NCI-H748 (cell line): ENCODE data around the gene CYP21A2.
"Not testable (repeated sequence)": the region's sequence is repeated elsewhere in the genome, so short reads cannot be mapped to it uniquely, and the experiment has no call there.

Experiments used
- DNase-seq: peaks from one replicate; lab custom pipeline; 2025; ENCODE audit not compliant: unreplicated experiment; lab: John Stamatoyannopoulos, UW

Gene CYP21A2

DNA sequence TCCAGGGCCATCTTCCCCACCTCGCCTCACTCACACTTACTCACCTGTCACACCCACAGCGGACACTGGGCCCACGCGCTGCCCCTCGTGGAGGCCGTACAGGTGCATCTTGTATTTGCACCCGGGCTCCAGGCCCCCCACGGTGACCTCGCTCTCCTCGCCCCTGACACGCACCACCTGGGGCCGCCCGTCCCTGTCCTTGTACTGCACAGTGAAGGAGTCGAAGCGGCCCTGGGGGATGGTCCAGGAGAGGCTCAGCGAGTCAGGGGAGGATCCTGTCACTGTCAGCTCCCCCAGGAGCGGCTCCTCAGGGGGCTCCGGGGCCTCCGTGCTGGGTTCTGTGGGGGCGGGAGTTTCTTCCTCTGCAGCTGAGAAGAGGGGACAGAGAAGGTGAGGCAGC lies 14.4 kb downstream of the CYP21A2 start:
- DNase-seq, result not testable (repeated sequence)

DNA sequence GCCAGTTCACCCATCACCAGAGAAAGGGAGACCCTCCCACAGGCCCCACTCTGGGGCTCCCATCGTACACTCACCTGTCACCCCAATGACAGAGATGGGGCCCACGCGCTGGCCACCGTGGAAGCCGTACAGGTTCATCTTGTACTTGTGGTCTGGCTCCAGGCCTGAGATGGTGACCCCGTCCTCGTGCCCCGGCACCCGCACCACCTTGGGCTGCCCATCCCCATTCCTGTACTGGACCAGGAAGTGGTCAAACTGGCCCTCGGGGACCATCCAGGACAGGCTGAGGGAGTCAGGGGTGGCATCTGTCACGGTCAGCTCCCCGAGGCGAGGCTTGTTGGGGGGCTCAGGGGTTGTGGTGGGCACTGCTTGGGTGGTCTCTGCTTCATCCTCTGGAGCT lies 15.1 kb downstream of the CYP21A2 start:
- DNase-seq, result not testable (repeated sequence)

DNA sequence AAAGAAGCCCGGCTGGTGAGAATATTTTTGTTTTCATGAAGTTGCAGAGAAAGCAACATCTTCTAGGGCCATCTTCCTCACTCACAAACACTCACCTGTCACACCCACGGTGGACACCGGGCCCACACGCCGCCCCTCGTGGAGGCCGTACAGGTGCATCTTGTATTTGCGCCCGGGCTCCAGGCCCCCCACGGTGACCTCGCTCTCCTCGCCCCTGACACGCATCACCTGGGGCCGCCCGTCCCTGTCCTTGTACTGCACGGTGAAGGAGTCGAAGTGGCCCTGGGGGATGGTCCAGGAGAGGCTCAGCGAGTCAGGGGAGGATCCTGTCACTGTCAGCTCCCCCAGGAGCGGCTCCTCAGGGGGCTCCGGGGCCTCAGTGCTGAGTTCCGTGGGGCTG lies 17.5 kb downstream of the CYP21A2 start:
- not testable (repeated sequence) for DNase-seq

DNA sequence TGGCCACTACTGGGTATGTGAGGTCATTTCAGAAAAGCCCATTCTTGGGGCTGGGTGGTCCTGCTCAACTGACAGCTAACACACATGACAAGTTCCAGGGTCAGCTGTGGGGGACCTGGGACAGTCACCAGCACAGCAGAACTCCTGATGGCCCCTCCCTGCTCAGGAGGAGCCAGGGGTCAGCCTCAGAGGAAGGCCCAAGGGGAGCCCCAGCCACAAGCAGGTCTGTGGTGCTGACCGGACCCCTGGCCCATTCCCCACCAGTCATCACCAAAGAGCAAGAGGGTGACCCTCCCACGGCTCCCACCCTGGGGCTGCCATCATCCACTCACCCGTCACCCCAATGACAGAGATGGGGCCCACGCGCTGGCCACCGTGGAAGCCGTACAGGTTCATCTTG lies 18.0 kb downstream of the CYP21A2 start:
- DNase-seq, result no peak

DNA sequence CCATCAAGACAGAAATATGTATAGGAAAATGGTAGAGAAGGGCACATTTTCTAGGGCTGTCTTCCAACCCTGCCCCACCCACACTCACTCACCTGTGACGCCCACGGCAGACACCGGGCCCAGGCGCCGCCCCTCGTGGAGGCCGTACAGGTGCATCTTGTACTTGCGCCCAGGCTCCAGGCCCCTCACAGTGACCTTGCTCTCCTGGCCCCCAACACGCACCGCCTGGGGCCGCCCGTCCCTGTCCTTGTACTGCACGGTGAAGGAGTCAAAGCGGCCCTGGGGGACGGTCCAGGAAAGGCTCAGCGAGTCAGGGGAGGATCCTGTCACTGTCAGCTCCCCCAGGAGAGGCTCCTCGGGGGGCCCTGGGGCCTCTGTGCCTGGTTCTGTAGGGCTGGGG lies 19.8 kb downstream of the CYP21A2 start:
- no peak for DNase-seq

DNA sequence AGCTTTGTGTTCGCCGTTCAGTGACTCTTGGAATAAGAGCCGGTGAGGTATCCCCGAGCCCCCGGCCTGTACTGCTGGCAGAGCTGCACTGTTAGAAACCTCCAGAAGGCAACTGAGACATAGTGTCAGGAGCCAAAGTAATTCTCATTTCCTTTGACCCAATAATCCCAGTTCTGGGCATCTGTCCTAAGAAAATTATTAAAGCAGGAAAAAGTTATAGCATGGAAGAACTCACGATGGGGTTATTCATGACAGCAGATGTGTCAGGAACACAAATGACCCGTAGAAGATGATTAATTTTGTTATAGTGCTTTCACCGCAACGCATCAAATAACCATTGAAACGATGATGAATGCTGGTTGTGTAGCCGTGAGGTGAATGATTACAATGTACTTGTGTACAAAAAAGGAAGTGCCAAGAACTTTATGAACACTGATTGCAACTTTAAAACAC lies 20.3 kb downstream of the CYP21A2 start:
- no peak for DNase-seq

DNA sequence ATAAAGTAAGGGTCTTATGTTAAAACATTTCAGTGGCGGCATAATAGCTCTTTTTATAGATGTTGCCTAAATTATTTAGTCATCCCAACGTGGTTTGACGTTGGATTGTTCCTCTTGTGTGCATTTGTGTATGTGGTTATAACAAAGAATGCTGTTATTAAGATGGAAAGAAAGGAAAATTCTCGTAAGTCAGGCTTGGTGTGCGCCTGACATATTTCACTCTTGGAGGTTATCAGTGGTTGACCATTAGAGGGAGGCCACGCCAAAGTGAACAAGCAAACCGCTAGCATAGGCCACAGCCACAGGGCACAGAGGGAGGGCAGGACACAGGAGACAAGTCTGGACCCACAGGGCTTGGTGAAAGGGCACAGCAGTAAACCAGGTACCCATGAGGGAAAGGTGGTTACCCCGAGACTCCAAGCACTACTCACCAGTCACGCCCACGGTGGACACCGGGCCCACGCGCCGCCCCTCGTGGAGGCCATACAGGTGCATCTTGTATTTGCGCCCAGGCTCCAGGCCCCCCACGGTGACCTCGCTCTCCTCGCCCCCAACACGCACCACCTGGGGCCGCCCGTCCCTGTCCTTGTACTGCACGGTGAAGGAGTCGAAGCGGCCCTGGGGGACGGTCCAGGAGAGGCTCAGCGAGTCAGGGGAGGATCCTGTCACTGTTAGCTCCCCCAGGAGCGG lies 22.9 kb downstream of the CYP21A2 start:
- no peak for DNase-seq

DNA sequence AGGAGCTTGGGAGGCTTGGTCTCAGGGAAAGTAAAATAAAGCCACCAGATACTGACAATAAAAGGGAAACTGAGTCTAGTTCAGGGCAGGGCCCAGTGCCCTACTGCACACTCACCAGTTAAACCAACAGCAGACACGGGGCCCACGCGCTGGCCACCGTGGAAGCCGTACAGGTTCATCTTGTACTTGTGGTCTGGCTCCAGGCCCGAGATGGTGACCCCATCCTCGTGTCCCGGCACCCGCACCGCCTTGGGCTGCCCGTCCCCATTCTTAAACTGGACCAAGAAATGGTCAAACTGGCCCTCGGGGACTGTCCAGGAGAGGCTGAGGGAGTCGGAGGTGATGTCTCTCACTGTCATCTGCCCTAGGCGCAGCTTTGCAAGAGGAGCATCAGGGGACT lies 26.5 kb downstream of the CYP21A2 start:
- DNase-seq, result no peak

DNA sequence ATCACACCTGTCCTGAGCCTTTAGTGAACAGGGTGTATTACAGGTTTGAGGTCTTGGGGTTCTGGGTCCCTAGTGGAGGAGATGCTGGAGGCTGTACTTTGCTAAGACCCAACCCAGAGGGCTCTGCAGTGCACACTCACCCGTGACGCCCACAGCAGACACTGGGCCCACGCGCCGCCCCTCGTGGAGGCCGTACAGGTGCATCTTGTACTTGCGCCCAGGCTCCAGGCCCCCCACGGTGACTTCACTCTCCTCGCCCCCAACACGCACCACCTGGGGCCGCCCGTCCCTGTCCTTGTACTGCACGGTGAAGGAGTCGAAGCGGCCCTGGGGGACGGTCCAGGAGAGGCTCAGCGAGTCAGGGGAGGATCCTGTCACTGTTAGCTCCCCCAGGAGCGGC lies 29.3 kb downstream of the CYP21A2 start:
- not testable (repeated sequence) for DNase-seq

DNA sequence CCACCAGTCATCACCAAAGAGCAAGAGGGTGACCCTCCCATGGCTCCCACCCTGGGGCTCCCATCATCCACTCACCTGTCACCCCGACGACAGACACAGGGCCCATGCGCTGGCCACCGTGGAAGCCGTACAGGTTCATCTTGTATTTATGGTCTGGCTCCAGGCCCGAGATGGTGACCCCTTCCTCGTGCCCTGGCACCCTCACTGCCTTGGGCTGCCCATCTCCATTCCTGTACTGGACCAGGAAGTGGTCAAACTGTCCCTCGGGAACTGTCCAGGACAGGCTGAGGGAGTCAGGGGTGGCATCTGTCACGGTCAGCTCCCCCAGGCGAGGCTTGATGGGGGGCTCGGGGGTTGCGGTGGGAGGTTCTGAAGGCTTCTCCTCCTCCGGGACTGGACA lies 30.1 kb downstream of the CYP21A2 start:
- not testable (repeated sequence) for DNase-seq

DNA sequence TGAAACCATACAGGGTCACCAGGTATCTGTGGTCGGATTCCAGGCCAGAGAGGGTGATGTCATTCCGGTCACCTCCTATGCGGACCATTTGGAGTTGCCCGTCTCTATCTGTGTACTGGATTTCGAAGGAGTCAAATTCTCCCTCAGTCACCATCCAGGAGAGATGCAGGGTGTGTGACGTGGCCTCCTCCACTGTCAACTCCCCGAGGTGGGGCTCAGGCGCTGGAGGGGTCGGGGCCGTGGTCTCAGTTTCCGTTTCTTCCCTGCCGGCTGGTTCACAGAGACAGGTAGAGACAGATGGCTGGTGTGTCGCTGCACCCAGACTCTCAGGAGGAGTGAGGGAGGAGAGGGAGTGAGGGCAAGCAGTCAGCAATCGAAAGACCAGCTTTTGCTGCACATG lies 30.7 kb downstream of the CYP21A2 start:
- DNase-seq, result no peak

DNA sequence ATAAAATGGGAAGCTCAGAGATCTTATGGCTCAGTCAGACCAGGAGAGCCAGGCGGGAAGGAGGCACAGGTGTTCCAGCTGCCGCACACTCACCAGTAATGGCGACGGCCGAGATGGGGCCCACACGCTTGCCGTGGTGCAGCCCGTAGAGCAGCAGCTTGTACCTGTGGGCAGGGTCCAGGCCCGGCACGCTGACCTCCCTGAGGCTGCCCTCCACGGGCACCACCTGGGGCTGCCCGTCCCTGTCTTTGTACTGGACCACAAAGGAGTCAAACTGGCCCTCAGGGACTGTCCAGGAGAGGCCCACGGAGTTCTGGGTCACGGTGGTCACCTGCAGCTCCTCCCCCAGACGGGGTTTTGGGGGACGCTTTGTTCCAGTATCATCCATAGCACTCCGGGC lies 31.2 kb downstream of the CYP21A2 start:
- DNase-seq, result no peak

DNA sequence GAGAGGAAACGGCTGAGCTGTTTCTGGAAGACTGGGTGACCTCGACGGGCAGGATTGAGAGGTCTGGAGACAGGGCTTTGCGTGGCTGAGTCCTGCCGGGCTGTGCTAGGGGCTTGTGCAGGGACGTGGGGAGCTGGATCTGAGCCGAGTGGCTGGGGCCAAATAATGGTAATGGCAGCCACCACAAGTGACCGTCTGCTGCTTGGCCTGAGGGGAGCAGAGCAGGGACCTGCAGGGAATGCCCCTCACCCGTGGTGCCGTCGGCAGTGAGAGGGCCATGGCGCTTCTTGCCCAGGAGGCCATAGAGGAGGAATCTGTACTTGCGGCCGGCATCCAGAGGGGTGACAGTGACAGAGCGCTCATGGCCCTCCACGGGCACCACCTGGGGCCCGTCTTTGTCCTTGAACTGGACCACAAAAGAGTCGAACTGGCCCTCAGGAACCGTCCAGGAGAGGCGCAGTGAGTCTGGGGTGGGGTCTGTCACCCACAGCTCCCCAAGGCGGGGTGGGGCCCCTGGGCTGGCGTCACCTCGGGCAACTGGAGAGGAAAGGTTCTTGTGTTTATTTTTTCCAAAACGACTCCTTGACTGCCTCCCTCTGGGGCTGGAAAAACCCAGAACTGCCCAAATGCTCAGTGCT lies 31.8 kb downstream of the CYP21A2 start:
- DNase-seq, result no peak

DNA sequence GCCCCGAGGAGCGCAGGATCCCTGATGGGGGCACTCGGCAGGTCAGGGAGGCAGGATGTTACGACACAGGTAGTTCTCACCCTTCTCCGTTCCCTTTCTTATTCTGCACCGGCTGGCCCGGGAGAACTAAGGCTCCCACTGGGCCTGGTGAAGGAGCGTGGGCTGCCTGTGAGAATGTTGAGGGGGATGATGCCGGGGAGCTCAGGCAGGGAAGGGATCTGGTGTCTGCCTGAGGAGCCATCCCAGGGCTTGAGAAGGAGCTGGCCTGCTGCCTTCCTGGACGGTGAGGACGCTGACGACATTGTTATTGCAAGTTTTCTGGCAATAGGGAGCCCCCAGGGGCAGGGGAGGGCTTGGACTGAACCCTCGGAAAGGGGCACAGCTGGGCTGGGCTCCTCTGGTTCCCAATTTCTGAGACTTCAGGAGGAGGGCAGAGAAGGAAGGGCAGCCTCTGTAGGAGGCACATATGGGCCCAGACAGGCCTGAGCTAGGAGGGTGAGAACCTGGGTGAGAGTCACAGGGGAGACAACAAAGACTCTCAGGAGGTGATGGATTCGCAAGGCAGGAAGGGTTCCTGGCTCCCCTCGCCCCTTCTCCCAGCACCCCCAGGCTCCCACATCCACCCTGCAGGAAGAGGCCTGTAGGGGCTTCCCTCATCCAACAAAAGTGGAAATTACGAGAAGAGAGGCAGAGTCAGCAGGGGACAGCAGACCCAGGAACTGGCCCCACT lies 32.8 kb downstream of the CYP21A2 start:
- no peak for DNase-seq

DNA sequence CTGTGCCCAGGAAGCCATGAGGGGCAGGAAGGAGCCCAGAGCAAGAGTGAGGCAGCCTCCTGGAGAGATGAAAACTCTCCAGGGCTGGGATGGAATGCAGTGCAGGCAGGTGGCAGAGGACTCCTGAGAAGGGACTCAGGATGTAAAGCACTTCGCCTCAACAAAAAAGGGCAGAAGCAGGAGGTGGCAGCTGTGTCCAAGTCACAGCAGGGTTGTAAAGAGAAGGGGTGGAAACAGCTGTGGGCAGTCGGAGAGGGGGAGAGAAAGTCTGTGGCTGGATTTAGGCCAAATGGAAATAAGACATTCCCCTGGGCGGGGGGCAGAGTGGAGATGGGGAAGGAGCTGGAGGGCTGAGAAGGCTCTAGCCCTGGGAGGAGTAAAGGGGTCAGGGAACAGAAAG lies 34.9 kb downstream of the CYP21A2 start:
- no peak for DNase-seq

DNA sequence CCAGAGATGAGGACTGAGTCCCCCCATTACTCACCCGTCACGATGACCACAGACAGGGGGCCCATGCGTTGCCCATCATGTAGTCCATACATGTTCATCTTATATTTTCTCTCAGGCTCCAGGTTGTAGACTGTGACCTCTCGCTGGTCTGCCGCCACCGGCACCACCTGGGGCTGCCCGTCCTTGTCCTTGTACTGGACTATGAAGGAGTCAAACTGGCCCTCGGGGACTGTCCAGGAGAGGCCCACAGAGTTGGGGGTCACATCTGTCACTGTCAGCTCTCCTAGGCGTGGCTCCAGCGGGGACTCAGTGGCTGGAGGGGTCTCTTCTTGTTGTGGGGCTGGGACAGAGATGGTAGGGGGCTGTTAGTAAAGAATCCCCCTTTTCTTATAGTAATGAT lies 35.4 kb downstream of the CYP21A2 start:
- no peak for DNase-seq

DNA sequence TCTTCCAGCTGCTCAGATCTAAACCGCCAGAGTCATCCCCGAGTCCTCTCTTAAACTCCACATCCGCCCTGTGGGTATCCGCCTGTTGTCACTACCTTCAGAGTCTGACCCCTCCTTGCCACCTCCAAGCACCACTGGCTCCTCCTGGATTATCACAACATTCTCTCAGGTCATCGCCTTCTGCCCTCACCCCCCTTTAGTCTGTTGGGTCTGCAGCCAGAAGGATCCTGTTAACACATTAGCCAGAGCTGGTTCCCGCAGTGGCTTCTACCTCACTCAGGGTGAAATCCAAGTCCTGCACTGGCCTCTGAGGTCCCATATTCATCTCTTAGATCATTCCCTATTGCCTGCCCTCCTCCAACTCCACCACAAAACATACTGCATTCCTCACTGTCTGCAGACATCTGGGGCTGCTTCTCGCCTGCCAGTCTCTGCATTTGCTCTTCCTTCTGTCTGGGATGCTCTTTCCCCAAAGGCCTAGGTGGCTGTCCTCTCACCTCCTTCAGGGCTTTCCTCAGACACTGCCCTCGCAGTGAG lies 36.8 kb downstream of the CYP21A2 start:
- no peak for DNase-seq

DNA sequence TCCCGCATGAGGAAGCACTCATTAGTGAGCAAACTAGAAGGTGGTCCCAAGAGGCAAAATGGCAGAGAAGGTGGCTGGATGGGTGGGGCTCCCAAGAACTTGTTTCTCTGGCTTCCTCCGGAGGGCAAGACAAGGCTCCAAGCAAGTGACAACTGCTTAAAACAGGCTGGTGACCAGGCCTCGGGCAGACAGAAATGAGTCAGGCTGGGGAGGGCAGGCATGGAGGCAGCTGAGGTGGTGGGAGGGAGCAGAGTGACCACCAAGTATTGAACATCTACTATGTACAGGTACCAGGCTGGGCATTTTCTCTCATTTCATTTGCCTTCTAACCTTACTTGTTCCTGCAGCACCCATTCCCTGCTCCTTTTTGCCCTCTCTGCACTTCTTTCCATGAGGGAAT lies 37.6 kb downstream of the CYP21A2 start:
- DNase-seq, result no peak

DNA sequence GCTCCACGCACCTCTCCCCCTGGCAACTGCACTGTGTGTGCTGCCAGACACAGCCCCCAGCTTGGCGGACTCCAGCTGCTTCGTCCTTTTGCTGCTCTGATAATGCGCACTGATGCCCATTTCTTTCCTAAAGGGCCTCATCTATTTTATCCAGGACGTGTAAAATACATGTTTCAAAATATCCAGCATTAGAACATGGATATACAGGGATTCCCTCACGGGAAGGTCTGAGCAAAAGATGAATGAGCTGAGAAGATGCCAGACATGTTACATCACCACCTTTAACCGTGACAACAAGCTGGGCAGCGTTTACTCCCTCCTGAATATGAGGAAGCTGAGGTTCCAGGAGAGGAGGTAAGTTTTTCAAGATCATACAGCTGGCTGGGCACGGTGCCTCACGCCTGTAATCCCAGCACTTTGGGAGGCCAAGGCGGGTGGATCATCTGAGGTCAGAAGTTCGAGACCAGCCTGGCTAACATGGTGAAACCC lies 38.1 kb downstream of the CYP21A2 start:
- DNase-seq, result no peak

DNA sequence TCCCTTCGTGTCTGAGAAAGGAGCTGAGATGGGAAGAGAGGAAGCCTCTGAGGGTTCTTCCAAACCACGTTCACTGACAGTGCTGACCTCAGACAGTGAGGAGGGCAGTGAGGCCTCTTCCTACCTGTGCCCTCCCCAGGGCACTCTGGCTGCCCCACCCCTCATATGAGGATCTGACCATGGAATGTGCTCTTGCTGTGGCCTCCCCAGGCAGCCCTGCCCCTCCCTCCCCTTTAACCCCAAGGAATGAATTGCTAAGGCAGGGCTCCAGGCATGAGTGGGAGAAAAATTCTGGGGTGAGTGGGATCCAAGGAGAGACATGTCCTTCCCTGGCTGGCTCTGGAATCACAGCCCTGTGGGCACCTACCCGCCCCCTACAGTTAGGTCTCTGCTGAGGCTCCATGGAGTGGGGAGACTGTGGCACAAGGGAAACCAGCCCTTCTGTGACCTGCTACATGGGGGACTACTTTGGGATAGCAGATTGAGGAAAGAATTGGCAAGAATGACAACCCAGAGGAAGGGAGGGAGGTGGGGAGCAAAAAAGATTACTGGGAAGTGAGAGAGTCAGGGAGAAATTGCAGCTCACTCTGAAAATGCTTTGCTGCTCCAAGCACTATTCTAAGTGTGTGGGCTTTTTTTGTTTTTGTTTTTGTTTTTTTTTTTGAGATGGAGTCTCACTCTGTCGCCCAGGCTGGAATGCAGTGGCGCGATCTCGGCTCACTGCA lies 41.5 kb downstream of the CYP21A2 start:
- DNase-seq, result no peak
